ENCODE results near the gene UNC5A.

DNA sequence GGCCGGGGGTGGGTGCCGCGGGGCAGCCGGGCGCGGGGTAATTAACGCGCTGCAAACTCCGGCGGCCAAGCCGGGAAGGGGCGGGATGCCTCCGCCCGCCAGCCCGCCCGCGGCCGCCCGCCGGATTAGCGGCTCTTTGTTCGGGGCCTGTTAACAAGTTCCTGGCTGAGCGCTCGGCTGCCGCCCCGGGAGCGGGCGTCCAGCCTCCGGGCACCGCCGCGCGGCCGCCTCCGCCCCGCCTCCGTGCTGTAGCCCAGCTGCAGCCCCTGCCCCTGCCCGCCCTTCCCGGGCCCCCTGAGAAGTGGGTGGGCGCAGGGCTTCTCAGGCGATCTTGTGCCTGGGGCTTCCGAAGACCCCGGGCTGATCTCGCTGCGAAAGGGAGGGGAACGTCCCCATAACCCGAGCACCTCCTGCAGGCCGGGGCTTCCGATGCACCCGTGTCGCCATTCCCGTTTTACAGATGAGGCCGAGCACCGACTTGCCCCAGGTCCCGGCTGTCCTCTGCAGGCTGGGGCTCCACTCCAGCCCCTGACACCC, 7.5 kb downstream of the UNC5A start:
- no peak for TF ChIP-seq SPI1 (IDR thresholded peaks at IDR 0.05; ENCODE audit: borderline replicate concordance, low read depth)
- TF ChIP-seq, protein P1, sequence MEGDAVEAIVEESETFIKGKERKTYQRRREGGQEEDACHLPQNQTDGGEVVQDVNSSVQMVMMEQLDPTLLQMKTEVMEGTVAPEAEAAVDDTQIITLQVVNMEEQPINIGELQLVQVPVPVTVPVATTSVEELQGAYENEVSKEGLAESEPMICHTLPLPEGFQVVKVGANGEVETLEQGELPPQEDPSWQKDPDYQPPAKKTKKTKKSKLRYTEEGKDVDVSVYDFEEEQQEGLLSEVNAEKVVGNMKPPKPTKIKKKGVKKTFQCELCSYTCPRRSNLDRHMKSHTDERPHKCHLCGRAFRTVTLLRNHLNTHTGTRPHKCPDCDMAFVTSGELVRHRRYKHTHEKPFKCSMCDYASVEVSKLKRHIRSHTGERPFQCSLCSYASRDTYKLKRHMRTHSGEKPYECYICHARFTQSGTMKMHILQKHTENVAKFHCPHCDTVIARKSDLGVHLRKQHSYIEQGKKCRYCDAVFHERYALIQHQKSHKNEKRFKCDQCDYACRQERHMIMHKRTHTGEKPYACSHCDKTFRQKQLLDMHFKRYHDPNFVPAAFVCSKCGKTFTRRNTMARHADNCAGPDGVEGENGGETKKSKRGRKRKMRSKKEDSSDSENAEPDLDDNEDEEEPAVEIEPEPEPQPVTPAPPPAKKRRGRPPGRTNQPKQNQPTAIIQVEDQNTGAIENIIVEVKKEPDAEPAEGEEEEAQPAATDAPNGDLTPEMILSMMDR (IDR thresholded peaks at IDR 0.05; ENCODE audit: insufficient read depth, low read length): no peak
- no peak for TF ChIP-seq POLR2AphosphoS5 (IDR thresholded peaks at IDR 0.05; ENCODE audit: low read depth)
- TF ChIP-seq, protein P2, sequence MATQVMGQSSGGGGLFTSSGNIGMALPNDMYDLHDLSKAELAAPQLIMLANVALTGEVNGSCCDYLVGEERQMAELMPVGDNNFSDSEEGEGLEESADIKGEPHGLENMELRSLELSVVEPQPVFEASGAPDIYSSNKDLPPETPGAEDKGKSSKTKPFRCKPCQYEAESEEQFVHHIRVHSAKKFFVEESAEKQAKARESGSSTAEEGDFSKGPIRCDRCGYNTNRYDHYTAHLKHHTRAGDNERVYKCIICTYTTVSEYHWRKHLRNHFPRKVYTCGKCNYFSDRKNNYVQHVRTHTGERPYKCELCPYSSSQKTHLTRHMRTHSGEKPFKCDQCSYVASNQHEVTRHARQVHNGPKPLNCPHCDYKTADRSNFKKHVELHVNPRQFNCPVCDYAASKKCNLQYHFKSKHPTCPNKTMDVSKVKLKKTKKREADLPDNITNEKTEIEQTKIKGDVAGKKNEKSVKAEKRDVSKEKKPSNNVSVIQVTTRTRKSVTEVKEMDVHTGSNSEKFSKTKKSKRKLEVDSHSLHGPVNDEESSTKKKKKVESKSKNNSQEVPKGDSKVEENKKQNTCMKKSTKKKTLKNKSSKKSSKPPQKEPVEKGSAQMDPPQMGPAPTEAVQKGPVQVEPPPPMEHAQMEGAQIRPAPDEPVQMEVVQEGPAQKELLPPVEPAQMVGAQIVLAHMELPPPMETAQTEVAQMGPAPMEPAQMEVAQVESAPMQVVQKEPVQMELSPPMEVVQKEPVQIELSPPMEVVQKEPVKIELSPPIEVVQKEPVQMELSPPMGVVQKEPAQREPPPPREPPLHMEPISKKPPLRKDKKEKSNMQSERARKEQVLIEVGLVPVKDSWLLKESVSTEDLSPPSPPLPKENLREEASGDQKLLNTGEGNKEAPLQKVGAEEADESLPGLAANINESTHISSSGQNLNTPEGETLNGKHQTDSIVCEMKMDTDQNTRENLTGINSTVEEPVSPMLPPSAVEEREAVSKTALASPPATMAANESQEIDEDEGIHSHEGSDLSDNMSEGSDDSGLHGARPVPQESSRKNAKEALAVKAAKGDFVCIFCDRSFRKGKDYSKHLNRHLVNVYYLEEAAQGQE (IDR thresholded peaks at IDR 0.05; ENCODE audit: insufficient replicate concordance, low read depth): no peak
- TF ChIP-seq GABPA (IDR thresholded peaks at IDR 0.05; ENCODE audit: low read depth): no peak
